Keratinocyte (primary cell): Measurements from ENCODE around the gene MGMT.

Source experiments
- CTCF ChIP-seq, 3 experiments: IDR thresholded peaks in 1 of 3; conservative IDR thresholded peaks in 1 of 3; optimal IDR thresholded peaks in 1 of 3; 2 replicates in 2 of 3; 3 replicates in 1 of 3; pipeline versions ENCODE3 to v1.5.1; 2011; ENCODE audit warnings: low read length in 3 of 3, mild to moderate bottlenecking in 3 of 3, moderate library complexity in 2 of 3, control low read depth in 1 of 3, inconsistent platforms in 1 of 3; ENCODE audit not compliant: insufficient read depth in 2 of 3; ENCODE audit errors: extremely low read depth in 1 of 3
- EZH2 ChIP-seq: IDR thresholded peaks from one replicate; pipeline ENCODE4 v1.6.1; 2012; ENCODE audit warnings: inconsistent platforms, mild to moderate bottlenecking, low read length, moderate library complexity

GRCh38 chr10:129594811-129595210 lies 127.8 kb downstream of the MGMT start:
- TF ChIP-seq CTCF (optimal IDR thresholded peaks at IDR 0.05 in 1 of 3, IDR thresholded peaks at IDR 0.05 in 1 of 3, conservative IDR thresholded peaks at IDR 0.05 in 1 of 3; ENCODE audit: extremely low read depth in 1 of 3, insufficient read depth in 2 of 3, low read length in 3 of 3) (no peak), EZH2 (no peak)
